Activated CD4-positive, alpha-beta T cell treated with anti-CD3 and anti-CD28 coated beads, Interleukin-2, Interleukin-4, amounts not matched to agents 100 ng/mL and 50 ng/mL, durations not matched to agents 16 hours and 8 hours (primary cell): ENCODE measurements around the gene TSPAN11.
"Not testable (repeated sequence)": the region's sequence is repeated elsewhere in the genome, so short reads cannot be mapped to it uniquely, and the experiment has no call there.

Experiments used
- DNase-seq: peaks from one replicate; pipeline ENCODE4 v3.0.0-alpha.2; 2020; ENCODE audit warnings: low spot score

The TSPAN11 gene

GRCh38 chr12:31019976-31020375 lies 93.4 kb downstream of the TSPAN11 start:
- no peak for DNase-seq

GRCh38 chr12:31020385-31021166 lies 94.0 kb downstream of the TSPAN11 start:
- no peak for DNase-seq

- no peak for DNase-seq
These were observed 94.6 kb downstream of the TSPAN11 start for GRCh38 chr12:31021181-31021580.

- DNase-seq: no peak
These were observed 95.4 kb downstream of the TSPAN11 start for GRCh38 chr12:31021809-31022494.

- DNase-seq: no peak
These were observed 96.8 kb downstream of the TSPAN11 start for GRCh38 chr12:31023271-31023724.

GRCh38 chr12:31026202-31026601 lies 99.7 kb downstream of the TSPAN11 start:
- no peak for DNase-seq

GRCh38 chr12:31027006-31027405 lies 100.5 kb downstream of the TSPAN11 start:
- not testable (repeated sequence) for DNase-seq

- DNase-seq: no peak
These were observed 102.9 kb downstream of the TSPAN11 start for GRCh38 chr12:31029468-31029867.

GRCh38 chr12:31029916-31030562 lies 103.5 kb downstream of the TSPAN11 start:
- DNase-seq: no peak

GRCh38 chr12:31031951-31032335 lies 105.4 kb downstream of the TSPAN11 start:
- no peak for DNase-seq

GRCh38 chr12:31033146-31033545 lies 106.6 kb downstream of the TSPAN11 start:
- no peak for DNase-seq

GRCh38 chr12:31033681-31034080 lies 107.1 kb downstream of the TSPAN11 start:
- DNase-seq: no peak

- no peak for DNase-seq
These were observed 107.8 kb downstream of the TSPAN11 start for GRCh38 chr12:31034372-31034771.

- no peak for DNase-seq
These were observed 108.7 kb downstream of the TSPAN11 start for GRCh38 chr12:31035226-31035625.

- DNase-seq: no peak
These were observed 109.6 kb downstream of the TSPAN11 start for GRCh38 chr12:31035967-31036665.

- no peak for DNase-seq
These were observed 110.5 kb downstream of the TSPAN11 start for GRCh38 chr12:31037028-31037427.

GRCh38 chr12:31037931-31038330 lies 111.4 kb downstream of the TSPAN11 start:
- no peak for DNase-seq

- no peak for DNase-seq
These were observed 114.6 kb downstream of the TSPAN11 start for GRCh38 chr12:31041033-31041564.
